HepG2 (cell line): ENCODE data around the gene VPS11. TPM values are rescaled to one million over a fixed set of nuclear protein-coding genes. Genes with fewer than 3 reads are reported as not detected.

Experiments
- ATAC-seq: fragments of 200-7000 bp; cut with Tn5 transposase; 3 replicates; pipeline ENCODE4 v1.9.1; 2020; ENCODE audit warnings: mild to moderate bottlenecking, moderate library complexity
- BruUV-seq: library from RNA; stranded (reverse); fragments of 400-500 nt; replicated peaks from 2 replicates; lab custom pipeline; 2021; lab: Mats Ljungman, UMichigan
- CTCF ChIA-PET: fragments of 300-600 bp; formaldehyde crosslinking; extraction: SDS; loops from one replicate; lab custom pipeline; 2021; ENCODE audit warnings: low total read pairs, inconsistent platforms, low intra/inter-chr PET ratio; lab: Yijun Ruan, JAX
- POLR2A ChIA-PET: fragments of 350-600 bp; sonication (Branson Sonifier 250); formaldehyde crosslinking; loops from one replicate; lab custom pipeline; 2020; ENCODE audit warnings: antibody characterized with exemption, inconsistent platforms; lab: Yijun Ruan, JAX
- DNase-seq: peaks from one replicate; pipeline ENCODE4 v3.0.0-alpha.2; 2015; ENCODE audit warnings: low spot score
- FAIRE-seq: peaks from 3 replicates; lab custom pipeline; 2011; peaks lifted over from hg19 to GRCh38; lab: Jason Lieb, UNC
- H2AFZ ChIP-seq: one replicate; pipeline ENCODE4 v1.6.1; 2011; ENCODE audit warnings: low read length, inconsistent platforms
- H3K27ac ChIP-seq: fragments of 300-600 bp; 3 replicates; pipeline ENCODE4 v1.8.0; 2011; ENCODE audit warnings: mixed run types, mild to moderate bottlenecking, mixed read lengths, low read length, inconsistent platforms; ENCODE audit not compliant: insufficient read depth; ENCODE audit errors: extremely low read length
- H3K27me3 ChIP-seq, 2 experiments: fragments of 200-600 bp in 1 of 2; 2 replicates in 1 of 2; 3 replicates in 1 of 2; pipeline versions ENCODE4 v1.6.0 to v1.8.0; 2011; ENCODE audit warnings: low read length in 2 of 2, mild to moderate bottlenecking in 2 of 2, moderate library complexity in 2 of 2, inconsistent platforms in 1 of 2; ENCODE audit not compliant: insufficient read depth in 2 of 2, control insufficient read depth in 1 of 2
- H3K36me3 ChIP-seq, 2 experiments: fragments of 200-600 bp in 1 of 2; replicated peaks in 1 of 2; 2 replicates in 1 of 2; 3 replicates in 1 of 2; pipeline versions ENCODE4 v1.5.1 to v1.8.0; 2011; ENCODE audit warnings: low read length in 2 of 2, inconsistent platforms in 1 of 2; ENCODE audit not compliant: insufficient read depth in 2 of 2, control insufficient read depth in 1 of 2
- H3K4me1 ChIP-seq: 2 replicates; pipeline ENCODE4 v1.5.1; 2012; ENCODE audit warnings: low read length, inconsistent platforms; ENCODE audit not compliant: insufficient read depth
- H3K4me2 ChIP-seq: 2 replicates; pipeline ENCODE4 v1.6.0; 2011; ENCODE audit warnings: low read depth, low read length, inconsistent platforms
- H3K4me3 ChIP-seq, 3 experiments: fragments of 200-600 bp in 1 of 3; sonication (generic), shearing (Covaris generic) in 1 of 3; replicated peaks in 1 of 3; 2 replicates each; pipeline ENCODE4 v1.5.1; 2011 to 2016; ENCODE audit warnings: low read length in 3 of 3, inconsistent platforms in 2 of 3, low read depth in 2 of 3, mild to moderate bottlenecking in 2 of 3, control low read depth in 1 of 3, mixed read lengths in 1 of 3; ENCODE audit not compliant: insufficient read depth in 1 of 3
- H3K79me2 ChIP-seq: one replicate; pipeline ENCODE4 v1.6.1; 2011; ENCODE audit warnings: low read length, inconsistent platforms; ENCODE audit not compliant: insufficient read depth
- H3K9ac ChIP-seq: 2 replicates; pipeline ENCODE4 v1.6.0; 2011; ENCODE audit warnings: mild to moderate bottlenecking, low read depth, low read length, inconsistent platforms; ENCODE audit not compliant: insufficient read depth
- H3K9me3 ChIP-seq: 2 replicates; pipeline ENCODE4 v1.5.1; 2012; ENCODE audit warnings: mild to moderate bottlenecking, low read length
- H4K20me1 ChIP-seq: 2 replicates; pipeline ENCODE4 v1.6.0; 2011; ENCODE audit warnings: inconsistent platforms, mild to moderate bottlenecking, low read length, moderate library complexity; ENCODE audit not compliant: insufficient read depth
- GTF3A ChIP-seq: sonication (generic); formaldehyde crosslinking; conservative IDR thresholded peaks from 2 replicates; pipeline ENCODE4 v1.4.0; 2020; ENCODE audit warnings: mild to moderate bottlenecking, missing genetic modification reagents
- POLR2G ChIP-seq: fragments of 200-400 bp; formaldehyde crosslinking; IDR thresholded peaks from 2 replicates; pipeline ENCODE4 v1.6.1; 2018; ENCODE audit warnings: mild to moderate bottlenecking, low read depth, low read length, moderate library complexity
- ZFP1 ChIP-seq: IDR thresholded peaks from 2 replicates; pipeline ENCODE4 v1.6.1; 2016
- WGBS: methylation state at CpG from one replicate; pipeline ENCODE4 v1.1.6; 2017; ENCODE audit warnings: low lambda C conversion rate; 5-methylcytosine and 5-hydroxymethylcytosine counted together
- in situ Hi-C: cut with HindIII; loops from 2 replicates; pipeline ENCODE4 v1.10.0; 2017; ENCODE audit warnings: low pct_unique_long_range_greater_than_20kb; ENCODE audit not compliant: extremely low pct_ligation_motif_present
- intact Hi-C: fragments of 100-400 bp; cut with micrococcal nuclease; formaldehyde crosslinking; loops from one replicate; pipeline ENCODE4 v1.10.0; 2022; ENCODE audit not compliant: unreplicated experiment
- polyA plus RNA-seq, 8 experiments: library from polyadenylated mRNA; depleted of rRNA in 3 of 8; stranded (reverse) in 7 of 8; unstranded in 1 of 8; fragments of >200 nt; fragmentation: Illumina TruSeq in 4 of 8; extraction: Trizol in 4 of 8; gene quantifications; 2 replicates each; pipeline versions ENCODE4 v1.2.1 to v1.2.3, GENCODE V29; 2011 to 2016; ENCODE audit warnings: low read depth in 4 of 8, missing spikeins in 1 of 8, mixed read lengths in 1 of 8; ENCODE audit not compliant: insufficient read depth in 1 of 8
- total RNA-seq, 5 experiments: library from RNA; depleted of rRNA; stranded (reverse); fragments of >200 nt; fragmentation: Illumina TruSeq; extraction: Trizol; gene quantifications; 2 replicates each; pipeline ENCODE4 v1.2.3, GENCODE V29; 2016; ENCODE audit warnings: low read depth in 1 of 5
- TF ChIP-seq, protein P1 (sequence below): sonication (generic); formaldehyde crosslinking; IDR thresholded peaks from 2 replicates; pipeline ENCODE4 v1.4.0; 2020; ENCODE audit warnings: missing genetic modification reagents, borderline replicate concordance

The VPS11 gene
- total and polyA plus RNA-seq, 2 of the 13 experiments (the other 11 are each of a cell fraction or from before 2014, with no cell fraction given): 13.7 to 21.6 TPM

DNA sequence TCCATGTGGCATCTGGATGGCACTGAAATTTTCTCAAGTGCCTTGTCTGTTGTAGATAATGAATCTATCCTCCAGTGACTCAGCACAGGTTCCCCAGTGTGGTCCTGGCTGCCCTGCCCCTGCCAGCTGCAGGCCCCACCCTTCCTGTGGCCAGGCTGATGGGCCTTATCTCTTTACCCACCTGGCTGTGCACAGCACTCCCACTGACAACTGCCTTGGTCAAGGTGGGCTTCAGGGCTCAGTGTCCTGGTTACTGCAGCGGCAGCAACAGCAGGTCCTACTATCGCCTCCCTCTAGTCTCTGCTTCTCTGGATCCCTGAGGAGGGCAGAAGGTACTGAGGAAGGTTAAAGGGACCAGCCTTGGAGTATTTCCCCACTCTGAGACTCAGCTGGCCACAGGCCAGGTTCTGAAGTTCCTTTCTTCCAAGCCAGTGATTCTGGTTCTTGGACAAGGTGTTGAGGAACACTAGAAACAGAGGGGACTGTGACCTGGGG is 20.2 kb downstream of the VPS11 start:
- H3K4me2 ChIP-seq: no peak overlapping the region
- DNase-seq (no peak), ATAC-seq (no peak), FAIRE-seq (no peak)
- H3K36me3 ChIP-seq: peaks cover 0 to 17% of the 10 kb centered on the region in 2 experiments; a peak in 4 of 5 replicates
- H3K27me3 ChIP-seq: no peaks in the 10 kb centered on the region; a peak in 1 of 5 replicates
- H3K79me2 ChIP-seq: peaks cover 20% of the 10 kb centered on the region
- ChIA-PET POLR2A (interaction anchor here (2.0 to 3.8 kb wide), 2 partner anchors 7 to 20 kb away, joined by 5 to 109 read pairs; partner anchors contain the start of gene VPS11), CTCF (no interaction called here)
- H3K4me1 ChIP-seq: peaks cover 49% of the 10 kb centered on the region
- 0 out of 2 replicates have a peak overlapping the region, but pooled peaks have one; percentile 0 for H3K9ac ChIP-seq
- in situ Hi-C loops: no loop called here
- no peak for TF ChIP-seq GTF3A (CRISPR knock-in tag)
- peak; percentile 19; the same call in 1 of the 2 replicates for TF ChIP-seq POLR2G
- TF ChIP-seq ZFP1: no peak
- TF ChIP-seq, protein P1, sequence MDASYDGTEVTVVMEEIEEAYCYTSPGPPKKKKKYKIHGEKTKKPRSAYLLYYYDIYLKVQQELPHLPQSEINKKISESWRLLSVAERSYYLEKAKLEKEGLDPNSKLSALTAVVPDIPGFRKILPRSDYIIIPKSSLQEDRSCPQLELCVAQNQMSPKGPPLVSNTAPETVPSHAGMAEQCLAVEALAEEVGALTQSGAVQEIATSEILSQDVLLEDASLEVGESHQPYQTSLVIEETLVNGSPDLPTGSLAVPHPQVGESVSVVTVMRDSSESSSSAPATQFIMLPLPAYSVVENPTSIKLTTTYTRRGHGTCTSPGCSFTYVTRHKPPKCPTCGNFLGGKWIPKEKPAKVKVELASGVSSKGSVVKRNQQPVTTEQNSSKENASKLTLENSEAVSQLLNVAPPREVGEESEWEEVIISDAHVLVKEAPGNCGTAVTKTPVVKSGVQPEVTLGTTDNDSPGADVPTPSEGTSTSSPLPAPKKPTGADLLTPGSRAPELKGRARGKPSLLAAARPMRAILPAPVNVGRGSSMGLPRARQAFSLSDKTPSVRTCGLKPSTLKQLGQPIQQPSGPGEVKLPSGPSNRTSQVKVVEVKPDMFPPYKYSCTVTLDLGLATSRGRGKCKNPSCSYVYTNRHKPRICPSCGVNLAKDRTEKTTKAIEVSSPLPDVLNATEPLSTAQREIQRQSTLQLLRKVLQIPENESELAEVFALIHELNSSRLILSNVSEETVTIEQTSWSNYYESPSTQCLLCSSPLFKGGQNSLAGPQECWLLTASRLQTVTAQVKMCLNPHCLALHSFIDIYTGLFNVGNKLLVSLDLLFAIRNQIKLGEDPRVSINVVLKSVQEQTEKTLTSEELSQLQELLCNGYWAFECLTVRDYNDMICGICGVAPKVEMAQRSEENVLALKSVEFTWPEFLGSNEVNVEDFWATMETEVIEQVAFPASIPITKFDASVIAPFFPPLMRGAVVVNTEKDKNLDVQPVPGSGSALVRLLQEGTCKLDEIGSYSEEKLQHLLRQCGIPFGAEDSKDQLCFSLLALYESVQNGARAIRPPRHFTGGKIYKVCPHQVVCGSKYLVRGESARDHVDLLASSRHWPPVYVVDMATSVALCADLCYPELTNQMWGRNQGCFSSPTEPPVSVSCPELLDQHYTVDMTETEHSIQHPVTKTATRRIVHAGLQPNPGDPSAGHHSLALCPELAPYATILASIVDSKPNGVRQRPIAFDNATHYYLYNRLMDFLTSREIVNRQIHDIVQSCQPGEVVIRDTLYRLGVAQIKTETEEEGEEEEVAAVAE (CRISPR knock-in tag): no peak
- WGBS: 100% methylated on average over 1 of the region's 2 CpGs
- H2AFZ ChIP-seq: no peak overlapping the region
- BruUV-seq: no TSS peak
- H3K27ac ChIP-seq: peak overlapping the region; percentile 12
- no peaks in the 10 kb centered on the region for H3K9me3 ChIP-seq
- intact Hi-C loops: no loop called here
- H3K4me3 ChIP-seq: no peak overlapping the region
- H4K20me1 ChIP-seq: peaks cover 1% of the 10 kb centered on the region; the same call in 1 of the 2 replicates
